Gastroesophageal sphincter (tissue), 3 donors: ENCODE results near the gene ATP5IF1.

ENCODE experiments used
- CTCF ChIP-seq, 4 experiments: fragments of 200-600 bp in 2 of 4; fragments of 450-650 bp in 2 of 4; sonication (generic) in 1 of 4; IDR thresholded peaks; one replicate each; pipeline ENCODE4 v1.5.1; 2017 to 2019; ENCODE audit warnings: antibody characterized with exemption in 4 of 4, mild to moderate bottlenecking in 2 of 4, moderate library complexity in 2 of 4
- POLR2A ChIP-seq, 2 donors: fragments of 450-650 bp; IDR thresholded peaks; one replicate each; pipeline ENCODE4 v1.6.1; 2017; ENCODE audit warnings: antibody characterized with exemption in 2 of 2, mild to moderate bottlenecking in 2 of 2, moderate library complexity in 1 of 2
- POLR2AphosphoS5 ChIP-seq: sonication (generic); formaldehyde crosslinking; IDR thresholded peaks from one replicate; pipeline ENCODE4 v1.6.1; 2017; ENCODE audit warnings: antibody characterized with exemption

- TF ChIP-seq CTCF (IDR thresholded peaks at IDR 0.05) (no peak), POLR2A (IDR thresholded peaks at IDR 0.05) (no peak), POLR2AphosphoS5 (no peak)
These were observed 865 bp downstream of the ATP5IF1 start for GRCh38 chr1:28236656-28237322.
